Neutrophil (primary cell): Measurements from ENCODE around the gene TMEM44.

ENCODE experiments used
- H3K27ac ChIP-seq: fragments of 200-600 bp; sonication (generic); 2 replicates; pipeline ENCODE4 v1.5.1; 2016; ENCODE audit warnings: mild to moderate bottlenecking, moderate library complexity
- H3K27me3 ChIP-seq: fragments of 200-600 bp; sonication (generic); 2 replicates; pipeline ENCODE4 v1.6.0; 2016; ENCODE audit warnings: mild to moderate bottlenecking
- H3K36me3 ChIP-seq: fragments of 200-600 bp; sonication (generic); 2 replicates; pipeline ENCODE4 v1.5.1; 2017
- H3K4me1 ChIP-seq, 2 experiments: fragments of 200-600 bp in 1 of 2; sonication (generic) in 1 of 2; 1 replicate in 1 of 2; 2 replicates in 1 of 2; pipeline versions ENCODE4 v1.5.1 to v1.6.1; 2013 to 2016; ENCODE audit warnings: low read depth in 1 of 2, low read length in 1 of 2, mild to moderate bottlenecking in 1 of 2, moderate library complexity in 1 of 2; ENCODE audit not compliant: control insufficient read depth in 1 of 2, insufficient read depth in 1 of 2
- H3K4me3 ChIP-seq, 2 experiments: fragments of 200-600 bp in 1 of 2; sonication (generic) in 1 of 2; 1 replicate in 1 of 2; 2 replicates in 1 of 2; pipeline ENCODE4 v1.5.1; 2013 to 2016; ENCODE audit warnings: low read depth in 1 of 2, low read length in 1 of 2, mild to moderate bottlenecking in 1 of 2, moderate library complexity in 1 of 2
- H3K9me3 ChIP-seq: fragments of 200-600 bp; sonication (generic); 2 replicates; pipeline ENCODE4 v1.5.1; 2016
- TF ChIP-seq, protein P1 (sequence below): fragments of 200-600 bp; sonication (generic); IDR thresholded peaks from 2 replicates; pipeline ENCODE4 v1.5.1; 2016; ENCODE audit warnings: antibody characterized with exemption

TMEM44 gene

DNA sequence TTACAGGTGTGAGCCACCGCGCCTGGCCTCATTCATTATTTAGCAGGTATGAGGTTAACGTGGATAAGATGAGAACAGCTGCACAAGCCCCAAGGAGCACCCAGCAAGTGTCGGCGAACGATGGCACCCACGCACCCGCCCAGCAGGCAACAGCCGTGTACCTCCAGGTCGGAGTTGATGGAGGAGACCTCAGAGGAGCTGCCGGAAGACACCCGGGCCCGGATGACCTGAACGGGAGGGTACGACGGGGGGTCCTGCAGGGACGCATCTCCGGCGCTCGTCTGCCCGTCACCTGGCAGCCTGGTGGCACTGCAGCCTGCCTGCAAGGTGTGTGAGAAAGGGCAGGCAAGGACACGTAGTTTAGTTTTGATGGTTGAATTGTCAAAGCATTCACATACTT, 29.1 kb downstream of the TMEM44 start:
- H3K9me3 ChIP-seq, result no peaks in the 10 kb centered on the region
- no peaks in the 10 kb centered on the region for H3K4me1 ChIP-seq
- no peak overlapping the region for H3K27ac ChIP-seq
- H3K4me3 ChIP-seq, result no peak overlapping the region
- H3K27me3 ChIP-seq, result no peaks in the 10 kb centered on the region
- TF ChIP-seq, protein P1, sequence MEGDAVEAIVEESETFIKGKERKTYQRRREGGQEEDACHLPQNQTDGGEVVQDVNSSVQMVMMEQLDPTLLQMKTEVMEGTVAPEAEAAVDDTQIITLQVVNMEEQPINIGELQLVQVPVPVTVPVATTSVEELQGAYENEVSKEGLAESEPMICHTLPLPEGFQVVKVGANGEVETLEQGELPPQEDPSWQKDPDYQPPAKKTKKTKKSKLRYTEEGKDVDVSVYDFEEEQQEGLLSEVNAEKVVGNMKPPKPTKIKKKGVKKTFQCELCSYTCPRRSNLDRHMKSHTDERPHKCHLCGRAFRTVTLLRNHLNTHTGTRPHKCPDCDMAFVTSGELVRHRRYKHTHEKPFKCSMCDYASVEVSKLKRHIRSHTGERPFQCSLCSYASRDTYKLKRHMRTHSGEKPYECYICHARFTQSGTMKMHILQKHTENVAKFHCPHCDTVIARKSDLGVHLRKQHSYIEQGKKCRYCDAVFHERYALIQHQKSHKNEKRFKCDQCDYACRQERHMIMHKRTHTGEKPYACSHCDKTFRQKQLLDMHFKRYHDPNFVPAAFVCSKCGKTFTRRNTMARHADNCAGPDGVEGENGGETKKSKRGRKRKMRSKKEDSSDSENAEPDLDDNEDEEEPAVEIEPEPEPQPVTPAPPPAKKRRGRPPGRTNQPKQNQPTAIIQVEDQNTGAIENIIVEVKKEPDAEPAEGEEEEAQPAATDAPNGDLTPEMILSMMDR, result no peak
- no peaks in the 10 kb centered on the region for H3K36me3 ChIP-seq

DNA sequence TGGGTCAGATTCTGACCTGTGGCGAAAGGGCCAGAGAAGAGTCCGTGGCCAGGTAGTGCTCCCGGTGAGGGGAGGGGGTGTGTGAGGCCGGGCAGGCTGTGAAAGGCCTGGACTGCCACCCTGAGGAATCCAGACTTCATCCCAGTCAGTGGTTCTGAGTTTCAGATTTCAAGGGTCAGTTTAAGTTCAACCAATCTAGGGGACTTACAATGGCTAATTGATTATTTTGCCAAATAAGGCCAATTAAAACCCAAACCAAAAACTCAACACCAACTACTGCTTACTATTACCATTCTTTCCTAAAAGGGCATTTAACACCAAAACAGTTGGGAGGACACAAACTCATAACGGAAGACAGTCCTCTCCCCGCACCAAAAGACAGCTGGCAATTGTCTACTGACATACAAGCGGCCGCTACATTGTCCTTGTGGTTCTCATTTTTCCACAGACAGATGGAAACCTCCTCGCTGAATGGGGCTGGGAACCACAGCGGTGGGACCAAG, 30.5 kb downstream of the TMEM44 start:
- Histone ChIP-seq H3K4me3 (no peak overlapping the region), H3K36me3 (peaks cover 4% of the 10 kb centered on the region), H3K9me3 (no peaks in the 10 kb centered on the region), H3K27me3 (no peaks in the 10 kb centered on the region), H3K4me1 (no peaks in the 10 kb centered on the region), H3K27ac (no peak overlapping the region)
- TF ChIP-seq, protein P1, result no peak

DNA sequence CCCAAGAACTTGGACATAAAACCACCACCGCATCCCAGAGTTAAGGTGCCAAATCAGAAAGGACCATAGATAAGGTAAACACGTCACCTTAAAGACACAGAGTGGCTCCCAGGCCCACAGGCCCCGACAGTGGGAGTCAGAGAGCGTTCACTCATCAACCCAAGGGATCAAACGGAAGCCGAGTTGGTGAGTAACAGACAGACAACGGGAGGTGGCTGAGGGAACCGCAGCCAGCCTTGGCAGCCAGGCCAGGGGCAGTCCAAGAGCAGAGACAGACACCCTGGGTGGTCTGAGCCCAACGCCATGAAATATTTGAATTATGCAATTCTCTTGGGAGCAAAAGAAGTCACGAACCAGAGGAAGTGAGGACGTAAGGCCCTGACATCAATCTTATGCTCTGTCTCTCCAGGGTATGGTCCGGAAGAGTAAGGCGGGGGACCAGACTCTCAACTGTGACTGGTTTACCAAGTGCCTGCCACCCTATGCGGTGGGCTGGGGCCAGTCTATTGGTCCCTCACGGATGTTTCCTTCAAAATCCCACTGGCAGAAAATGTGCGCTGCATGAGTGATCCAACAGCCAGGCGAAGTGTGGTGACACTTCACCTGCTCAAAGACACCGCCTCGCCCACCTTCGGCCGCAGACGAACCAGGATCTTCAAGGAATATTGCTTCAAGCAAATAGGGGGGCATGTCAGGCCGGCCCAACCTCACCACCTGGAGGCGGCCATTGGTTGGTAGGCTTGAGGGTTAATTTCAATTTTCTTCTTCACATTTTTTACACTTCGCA, 34.3 kb downstream of the TMEM44 start:
- Histone ChIP-seq H3K27ac (no peak overlapping the region), H3K27me3 (no peaks in the 10 kb centered on the region), H3K4me1 (peaks cover 0 to 3% of the 10 kb centered on the region in 2 experiments), H3K4me3 (no peak overlapping the region), H3K36me3 (peaks cover 4% of the 10 kb centered on the region), H3K9me3 (no peaks in the 10 kb centered on the region)
- TF ChIP-seq, protein P1, result no peak

DNA sequence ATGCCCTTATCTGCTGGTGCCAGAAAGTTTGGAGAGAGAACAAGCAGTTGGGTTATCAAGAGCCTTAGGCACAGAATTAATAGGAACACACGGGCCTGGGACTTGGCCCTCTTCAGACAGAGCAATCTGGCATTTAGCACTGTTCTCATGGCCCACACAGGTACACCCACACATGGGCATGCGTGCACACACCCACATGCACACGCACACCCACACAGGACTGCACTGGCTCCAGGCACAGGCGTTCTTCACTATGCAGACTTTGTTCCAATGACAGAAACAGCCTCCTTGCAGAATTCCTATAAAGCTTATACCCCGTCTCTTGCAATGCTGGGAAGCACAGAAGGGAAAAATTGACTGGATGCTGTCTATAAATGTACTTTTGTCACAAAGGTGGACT, 36.3 kb downstream of the TMEM44 start:
- no peak overlapping the region for H3K27ac ChIP-seq
- no peaks in the 10 kb centered on the region for H3K9me3 ChIP-seq
- no peak overlapping the region for H3K4me3 ChIP-seq
- peaks cover 4% of the 10 kb centered on the region for H3K36me3 ChIP-seq
- peaks cover 0 to 3% of the 10 kb centered on the region in 2 experiments for H3K4me1 ChIP-seq
- H3K27me3 ChIP-seq, result no peaks in the 10 kb centered on the region
- TF ChIP-seq, protein P1, result no peak

DNA sequence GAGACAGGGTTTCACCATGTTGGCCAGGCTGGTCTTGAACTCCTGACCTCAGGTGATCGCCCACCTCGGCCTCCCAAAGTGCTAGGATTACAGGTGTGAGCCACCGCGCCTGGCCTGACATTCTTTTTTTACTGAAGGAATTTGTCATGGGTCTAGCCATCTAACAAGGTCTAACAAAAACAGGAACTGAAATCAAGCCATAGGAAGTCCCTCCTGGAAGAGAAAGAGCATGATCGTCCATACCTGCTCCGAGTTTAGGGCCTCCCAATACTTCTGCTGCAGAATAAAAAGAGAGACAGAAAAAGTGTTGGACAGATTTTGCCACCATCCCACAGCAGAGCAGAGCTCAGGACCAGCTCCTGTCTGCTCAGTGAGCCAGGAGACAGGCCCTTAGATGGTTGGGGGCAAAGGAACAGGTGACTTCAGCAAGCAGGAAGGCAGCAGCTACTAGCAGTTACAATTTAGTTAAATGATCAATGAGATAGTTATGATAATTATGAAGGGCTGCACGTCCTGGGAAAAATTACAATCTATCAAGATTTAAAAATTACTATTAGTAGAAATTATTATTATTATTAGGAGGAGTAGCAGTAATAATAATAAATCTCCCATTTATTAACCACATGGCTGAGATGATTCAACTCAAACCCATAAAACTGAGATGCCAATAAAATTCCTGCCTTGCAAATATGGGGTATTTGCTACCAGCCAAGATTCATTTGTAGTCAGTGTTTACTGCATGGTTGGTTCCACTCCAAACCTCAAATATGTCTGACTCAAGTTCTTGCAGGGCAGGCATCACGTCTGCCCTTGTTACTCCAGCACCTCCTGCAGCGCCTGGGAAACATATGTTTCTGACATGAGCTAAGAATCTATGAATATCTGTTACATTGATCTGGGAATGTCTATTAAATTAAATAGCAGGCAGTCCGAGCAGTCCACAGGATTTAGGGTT, 40.1 kb downstream of the TMEM44 start:
- Histone ChIP-seq H3K36me3 (peaks cover 2% of the 10 kb centered on the region), H3K27me3 (no peaks in the 10 kb centered on the region), H3K4me3 (no peak overlapping the region), H3K27ac (no peak overlapping the region), H3K4me1 (peaks cover 0 to 3% of the 10 kb centered on the region in 2 experiments), H3K9me3 (no peaks in the 10 kb centered on the region)
- TF ChIP-seq, protein P1, result no peak
